Astrocyte of the hippocampus (primary cell): Measurements from ENCODE around the gene HYKK.
"Not testable (repeated sequence)": the region's sequence is repeated elsewhere in the genome, so short reads cannot be mapped to it uniquely, and the experiment has no call there.

Source experiments
- DNase-seq: peaks from one replicate; pipeline ENCODE4 v3.0.0; 2011; ENCODE audit warnings: low read depth, low spot score

HYKK gene

GRCh38 chr15:78540141-78540870 is 32.9 kb downstream of the HYKK start, which contains the start of gene PSMA4:
Gene PSMA4, plus strand, starts transcription at chr15:78540444. Its CDS starts 1,484 bp downstream, at chr15:78541928.
- DNase-seq, result peak; percentile 94

GRCh38 chr15:78540871-78541743 is 33.7 kb downstream of the HYKK start:
- DNase-seq, result peak; percentile 26

GRCh38 chr15:78541744-78542034 is 34.3 kb downstream of the HYKK start:
- no peak for DNase-seq

GRCh38 chr15:78542647-78543046 is 35.3 kb downstream of the HYKK start:
- no peak for DNase-seq

GRCh38 chr15:78550194-78550593 is 42.8 kb downstream of the HYKK start:
- DNase-seq, result no peak

- DNase-seq, result no peak
Measured at GRCh38 chr15:78550815-78551214, 43.4 kb downstream of the HYKK start.

- no peak for DNase-seq
Measured at GRCh38 chr15:78551902-78552301, 44.5 kb downstream of the HYKK start.

GRCh38 chr15:78552597-78552996 is 45.2 kb downstream of the HYKK start:
- no peak for DNase-seq

- not testable (repeated sequence) for DNase-seq
Measured at GRCh38 chr15:78560201-78560600, 52.8 kb downstream of the HYKK start.

- DNase-seq, result no peak
Measured at GRCh38 chr15:78561490-78561889, 54.1 kb downstream of the HYKK start.

- no peak for DNase-seq
Measured at GRCh38 chr15:78563092-78563491, 55.7 kb downstream of the HYKK start.

GRCh38 chr15:78564743-78565096 is 57.3 kb downstream of the HYKK start:
- no peak for DNase-seq

- DNase-seq, result peak; percentile 92
Measured at GRCh38 chr15:78565097-78565950, 57.9 kb downstream of the HYKK start, which contains the start of gene CHRNA5. Gene CHRNA5, plus strand, starts transcription at chr15:78565520. Its CDS starts 200 bp downstream, at chr15:78565720.

- peak; percentile 60 for DNase-seq
Measured at GRCh38 chr15:78565951-78566774, 58.8 kb downstream of the HYKK start.

- DNase-seq, result no peak
Measured at GRCh38 chr15:78567531-78567930, 60.2 kb downstream of the HYKK start.

- no peak for DNase-seq
Measured at GRCh38 chr15:78570710-78571109, 63.3 kb downstream of the HYKK start.

GRCh38 chr15:78571382-78571781 is 64.0 kb downstream of the HYKK start:
- no peak for DNase-seq

- DNase-seq, result no peak
Measured at GRCh38 chr15:78573416-78573815, 66.0 kb downstream of the HYKK start.

- no peak for DNase-seq
Measured at GRCh38 chr15:78574944-78575343, 67.6 kb downstream of the HYKK start.
